DND-41 (cell line): ENCODE results near the gene TSNAX.

Experiments
- EZH2 ChIP-seq: IDR thresholded peaks from 3 replicates; pipeline ENCODE4 v1.6.1; 2012; ENCODE audit warnings: borderline replicate concordance, low read depth, mild to moderate bottlenecking, moderate library complexity, low read length, inconsistent platforms; ENCODE audit not compliant: severe bottlenecking
- TF ChIP-seq, protein P1 (sequence below): IDR thresholded peaks from 2 replicates; pipeline ENCODE4 v1.5.1; 2012; ENCODE audit warnings: borderline replicate concordance, low read length, moderate library complexity, mild to moderate bottlenecking; ENCODE audit not compliant: poor library complexity, severe bottlenecking; ENCODE audit errors: extremely low read depth

DNA sequence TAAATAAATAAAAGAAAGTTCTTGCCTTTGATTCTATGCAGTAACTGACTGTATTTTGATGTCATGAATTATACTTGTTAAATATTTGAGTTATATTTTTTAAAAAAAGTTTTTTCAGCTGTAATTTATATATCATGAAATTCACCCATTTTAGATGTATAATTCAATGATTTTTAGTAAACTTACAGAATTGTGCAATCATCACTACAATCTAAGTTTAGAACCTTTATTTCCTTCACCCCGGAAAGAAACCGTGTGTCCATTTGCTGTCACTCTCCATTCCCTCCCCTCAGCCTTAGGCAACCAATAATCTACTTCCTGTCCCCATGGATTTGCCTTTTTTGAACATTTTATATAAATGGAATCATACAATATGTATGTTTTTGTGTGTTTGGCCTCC is 65.7 kb downstream of the TSNAX start:
- TF ChIP-seq, protein P1, sequence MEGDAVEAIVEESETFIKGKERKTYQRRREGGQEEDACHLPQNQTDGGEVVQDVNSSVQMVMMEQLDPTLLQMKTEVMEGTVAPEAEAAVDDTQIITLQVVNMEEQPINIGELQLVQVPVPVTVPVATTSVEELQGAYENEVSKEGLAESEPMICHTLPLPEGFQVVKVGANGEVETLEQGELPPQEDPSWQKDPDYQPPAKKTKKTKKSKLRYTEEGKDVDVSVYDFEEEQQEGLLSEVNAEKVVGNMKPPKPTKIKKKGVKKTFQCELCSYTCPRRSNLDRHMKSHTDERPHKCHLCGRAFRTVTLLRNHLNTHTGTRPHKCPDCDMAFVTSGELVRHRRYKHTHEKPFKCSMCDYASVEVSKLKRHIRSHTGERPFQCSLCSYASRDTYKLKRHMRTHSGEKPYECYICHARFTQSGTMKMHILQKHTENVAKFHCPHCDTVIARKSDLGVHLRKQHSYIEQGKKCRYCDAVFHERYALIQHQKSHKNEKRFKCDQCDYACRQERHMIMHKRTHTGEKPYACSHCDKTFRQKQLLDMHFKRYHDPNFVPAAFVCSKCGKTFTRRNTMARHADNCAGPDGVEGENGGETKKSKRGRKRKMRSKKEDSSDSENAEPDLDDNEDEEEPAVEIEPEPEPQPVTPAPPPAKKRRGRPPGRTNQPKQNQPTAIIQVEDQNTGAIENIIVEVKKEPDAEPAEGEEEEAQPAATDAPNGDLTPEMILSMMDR = no peak
- no peak for TF ChIP-seq EZH2
